Measurements from ENCODE around the gene MTFR1L.

DNA sequence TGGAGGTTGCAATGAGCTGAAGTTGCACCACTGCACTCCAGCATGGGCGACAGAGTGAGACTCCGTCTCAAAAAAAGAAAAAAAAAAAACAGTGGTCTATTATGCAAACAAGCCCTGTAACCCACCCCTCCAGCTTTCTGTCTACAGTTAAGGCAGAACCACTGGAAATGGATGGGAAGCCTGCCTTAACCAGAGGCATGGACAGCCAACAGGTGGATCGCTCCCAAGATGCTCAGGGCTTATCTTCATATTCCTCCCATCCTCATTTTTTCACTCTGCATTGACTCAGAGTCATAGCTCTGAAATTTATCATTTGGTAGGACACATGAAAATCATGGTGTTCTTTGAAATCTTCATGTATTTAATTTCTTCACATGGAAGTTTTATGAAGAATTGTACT, 8.7 kb downstream of the MTFR1L start:
- TF ChIP-seq, protein P1, sequence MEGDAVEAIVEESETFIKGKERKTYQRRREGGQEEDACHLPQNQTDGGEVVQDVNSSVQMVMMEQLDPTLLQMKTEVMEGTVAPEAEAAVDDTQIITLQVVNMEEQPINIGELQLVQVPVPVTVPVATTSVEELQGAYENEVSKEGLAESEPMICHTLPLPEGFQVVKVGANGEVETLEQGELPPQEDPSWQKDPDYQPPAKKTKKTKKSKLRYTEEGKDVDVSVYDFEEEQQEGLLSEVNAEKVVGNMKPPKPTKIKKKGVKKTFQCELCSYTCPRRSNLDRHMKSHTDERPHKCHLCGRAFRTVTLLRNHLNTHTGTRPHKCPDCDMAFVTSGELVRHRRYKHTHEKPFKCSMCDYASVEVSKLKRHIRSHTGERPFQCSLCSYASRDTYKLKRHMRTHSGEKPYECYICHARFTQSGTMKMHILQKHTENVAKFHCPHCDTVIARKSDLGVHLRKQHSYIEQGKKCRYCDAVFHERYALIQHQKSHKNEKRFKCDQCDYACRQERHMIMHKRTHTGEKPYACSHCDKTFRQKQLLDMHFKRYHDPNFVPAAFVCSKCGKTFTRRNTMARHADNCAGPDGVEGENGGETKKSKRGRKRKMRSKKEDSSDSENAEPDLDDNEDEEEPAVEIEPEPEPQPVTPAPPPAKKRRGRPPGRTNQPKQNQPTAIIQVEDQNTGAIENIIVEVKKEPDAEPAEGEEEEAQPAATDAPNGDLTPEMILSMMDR (IDR thresholded peaks at IDR 0.05): no peak
- no peak for TF ChIP-seq POLR2AphosphoS5 (IDR thresholded peaks at IDR 0.05)
- TF ChIP-seq POLR2A (IDR thresholded peaks at IDR 0.05): no peak
- no peak for TF ChIP-seq EP300 (IDR thresholded peaks at IDR 0.05)

Measured in stomach (tissue), 4 donors.